ENCODE data around the gene MEF2A. TPM values are rescaled to one million over a fixed set of nuclear protein-coding genes. Genes with fewer than 3 reads are reported as not detected.

Gene MEF2A
- total and polyA plus RNA-seq, 9 donors: 36.0 to 58.1 (median 45.4) TPM

DNA sequence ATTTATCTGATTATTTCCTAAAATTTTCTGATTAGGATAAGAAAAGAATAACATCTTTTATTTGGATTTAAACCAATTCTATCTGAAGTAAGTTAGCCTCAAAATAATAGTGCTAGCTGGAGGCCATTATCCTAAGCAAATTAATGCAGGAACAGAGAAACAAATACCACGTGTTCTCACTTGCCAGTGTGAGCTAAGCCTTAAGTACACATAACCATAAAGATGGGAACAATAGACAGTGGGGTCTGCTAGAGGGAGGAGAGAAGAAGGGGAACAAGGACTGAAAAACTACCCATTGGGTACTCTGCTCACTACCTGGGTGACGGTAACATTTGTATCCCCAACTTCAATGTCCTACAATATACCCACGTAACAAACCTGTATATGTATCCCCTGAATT, 198.7 kb downstream of the MEF2A start:
- WGBS (ENCODE audit: insufficient coverage): no CpG with 5 or more reads among the region's 3 CpGs
- DNase-seq: no peak
- Histone ChIP-seq H3K4me3 (ENCODE audit: low read length) (no peak overlapping the region), H3K27me3 (ENCODE audit: control insufficient read depth, insufficient read depth, low read length) (no peaks in the 10 kb centered on the region), H3K27ac (ENCODE audit: low read length) (no peak overlapping the region), H3K36me3 (ENCODE audit: control insufficient read depth, insufficient read depth, low read length) (no peaks in the 10 kb centered on the region), H3K9me3 (replicated peaks; ENCODE audit: control insufficient read depth, low read depth, low read length) (no peaks in the 10 kb centered on the region), H3K4me1 (ENCODE audit: control insufficient read depth, insufficient read depth, low read length) (no peaks in the 10 kb centered on the region)

Other genes starting within 250 kb of the MEF2A start
- gene LYSMD4, start 167.5 kb downstream of the MEF2A start, total RNA-seq: 9.7 TPM
- gene LYSMD4, start 167.5 kb downstream of the MEF2A start, polyA plus RNA-seq (ENCODE audit: insufficient read depth in 1 of 8, insufficient read length in 8 of 8, low replicate concordance in 1 of 8): 10 to 100 TPM in 4 of 8 donors, 1 to 10 TPM in 4; 8.0 to 15.5 (median 9.9) TPM

Data from muscle of leg (tissue), 11 donors.